ENCODE measurements around the gene LAMC2. TPM values are rescaled to one million over a fixed set of nuclear protein-coding genes. Genes with fewer than 3 reads are reported as not detected.

Gene LAMC2
- total RNA-seq, 2 donors from 2014 or later = 0.54 to 4.5 TPM

DNA sequence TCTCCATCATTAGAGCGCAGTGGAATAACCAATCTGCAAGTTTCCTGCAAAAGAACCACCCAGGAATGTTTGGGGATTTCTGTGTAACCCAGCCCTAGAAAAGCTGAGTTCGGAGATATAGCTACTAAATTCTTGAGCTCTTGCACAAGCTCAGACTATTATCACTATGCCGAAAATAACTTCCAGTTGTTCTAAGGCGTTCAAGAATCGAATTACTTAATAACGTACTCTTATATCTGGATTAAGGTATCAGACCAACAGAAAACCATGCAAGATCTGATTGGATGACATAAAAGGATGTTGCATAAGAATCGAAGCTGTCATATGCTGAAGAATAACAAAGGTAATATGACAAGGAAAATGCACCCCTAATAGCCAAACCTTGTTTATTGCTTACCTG is 7.5 kb upstream of the LAMC2 start:
- H3K27ac ChIP-seq = peak overlapping the region; percentile 45 to 87
- peaks cover 14 to 44% of the 10 kb centered on the region in 2 donors for H3K4me1 ChIP-seq (ENCODE audit: control insufficient read depth in 1 of 2, low read depth in 2 of 2)
- H3K4me3 ChIP-seq = no peak overlapping the region
- no peak for ATAC-seq (ENCODE audit: insufficient number of reproducible peaks, low FRiP score, low read depth)
- no peak for TF ChIP-seq CTCF (IDR thresholded peaks at IDR 0.05)
- H3K36me3 ChIP-seq = no peaks in the 10 kb centered on the region
- no peak for DNase-seq (ENCODE audit: low spot score)
- H3K9me3 ChIP-seq = no peaks in the 10 kb centered on the region
- H3K27me3 ChIP-seq (replicated peaks; ENCODE audit: insufficient read depth) = no peaks in the 10 kb centered on the region

- DNase-seq (ENCODE audit: low spot score) (no peak), ATAC-seq (ENCODE audit: insufficient number of reproducible peaks, low FRiP score, low read depth) (no peak)
- no peaks in the 10 kb centered on the region for H3K36me3 ChIP-seq
- H3K27me3 ChIP-seq (replicated peaks; ENCODE audit: insufficient read depth) = no peaks in the 10 kb centered on the region
- TF ChIP-seq CTCF (IDR thresholded peaks at IDR 0.05) = no peak
- H3K27ac ChIP-seq = peak overlapping the region; percentile 78 to 87
- H3K4me3 ChIP-seq = no peak overlapping the region
- no peaks in the 10 kb centered on the region for H3K9me3 ChIP-seq
- peaks cover 14 to 44% of the 10 kb centered on the region in 2 donors for H3K4me1 ChIP-seq (ENCODE audit: control insufficient read depth in 1 of 2, low read depth in 2 of 2)
Observed at GRCh38 chr1:183179033-183179432, 7.0 kb upstream of the LAMC2 start.

- TF ChIP-seq CTCF (IDR thresholded peaks at IDR 0.05) = no peak
- ATAC-seq (ENCODE audit: insufficient number of reproducible peaks, low FRiP score, low read depth) = no peak
- peak; percentile 25 for DNase-seq (ENCODE audit: low spot score)
- H3K36me3 ChIP-seq = no peaks in the 10 kb centered on the region
- no peaks in the 10 kb centered on the region for H3K9me3 ChIP-seq
- H3K4me1 ChIP-seq (ENCODE audit: control insufficient read depth in 1 of 2, low read depth in 2 of 2) = peaks cover 14 to 44% of the 10 kb centered on the region in 2 donors
- peak overlapping the region; percentile 78 to 87 for H3K27ac ChIP-seq
- H3K27me3 ChIP-seq (replicated peaks; ENCODE audit: insufficient read depth) = no peaks in the 10 kb centered on the region
- peak overlapping the region; percentile 36 for H3K4me3 ChIP-seq
Observed at GRCh38 chr1:183180218-183180617, 5.8 kb upstream of the LAMC2 start.

GRCh38 chr1:183180634-183181056 is 5.4 kb upstream of the LAMC2 start:
- H3K4me3 ChIP-seq = peak overlapping the region; percentile 36
- no peaks in the 10 kb centered on the region for H3K36me3 ChIP-seq
- H3K27me3 ChIP-seq (replicated peaks; ENCODE audit: insufficient read depth) = no peaks in the 10 kb centered on the region
- ATAC-seq (ENCODE audit: insufficient number of reproducible peaks, low FRiP score, low read depth) = peak; percentile 73
- peaks cover 14 to 44% of the 10 kb centered on the region in 2 donors for H3K4me1 ChIP-seq (ENCODE audit: control insufficient read depth in 1 of 2, low read depth in 2 of 2)
- H3K9me3 ChIP-seq = no peaks in the 10 kb centered on the region
- TF ChIP-seq CTCF (IDR thresholded peaks at IDR 0.05) = no peak
- peak; percentile 13 for DNase-seq (ENCODE audit: low spot score)
- peak overlapping the region; percentile 78 to 87 for H3K27ac ChIP-seq

GRCh38 chr1:183186841-183187240 is 777 bp downstream of the LAMC2 start:
- H3K4me3 ChIP-seq = no peak overlapping the region
- H3K27me3 ChIP-seq (replicated peaks; ENCODE audit: insufficient read depth) = no peaks in the 10 kb centered on the region
- H3K4me1 ChIP-seq (ENCODE audit: control insufficient read depth in 1 of 2, low read depth in 2 of 2) = peaks cover 0 to 5% of the 10 kb centered on the region in 2 donors
- no peak overlapping the region for H3K27ac ChIP-seq
- DNase-seq (ENCODE audit: low spot score) (no peak), ATAC-seq (ENCODE audit: insufficient number of reproducible peaks, low FRiP score, low read depth) (no peak)
- no peaks in the 10 kb centered on the region for H3K36me3 ChIP-seq
- TF ChIP-seq CTCF (IDR thresholded peaks at IDR 0.05) = no peak
- H3K9me3 ChIP-seq = no peaks in the 10 kb centered on the region

All from thoracic aorta (tissue), 2 donors.